SK-N-SH treated with all-trans-retinoic acid at 6 μM for 48 hours (cell line): ENCODE measurements around the gene IL17REL.

Experiments
- ATAC-seq: fragments of 200-7000 bp; cut with Tn5 transposase; 3 replicates; pipeline ENCODE4 v1.9.1; 2020; ENCODE audit warnings: mild to moderate bottlenecking, moderate library complexity
- ARNTL ChIP-seq: fragments of 450-650 bp; formaldehyde crosslinking; IDR thresholded peaks from 2 replicates; pipeline ENCODE4 v1.5.0; 2020; ENCODE audit warnings: low read depth, mild to moderate bottlenecking, moderate library complexity, borderline replicate concordance
- BACH2 ChIP-seq: fragments of 250-450 bp; sonication (Bioruptor Pico); IDR thresholded peaks from 2 replicates; pipeline ENCODE4 v1.9.0; 2021; ENCODE audit warnings: mild to moderate bottlenecking, borderline replicate concordance
- CSDC2 ChIP-seq: fragments of 250-450 bp; sonication (Bioruptor Pico); IDR thresholded peaks from 2 replicates; pipeline ENCODE4 v1.5.0; 2020; ENCODE audit warnings: mild to moderate bottlenecking, moderate library complexity
- ESRRG ChIP-seq: fragments of 250-450 bp; sonication (Bioruptor Pico); IDR thresholded peaks from 2 replicates; pipeline ENCODE4 v1.6.1; 2021; ENCODE audit warnings: mild to moderate bottlenecking
- GLIS3 ChIP-seq: fragments of 250-450 bp; sonication (Bioruptor Pico); IDR thresholded peaks from 2 replicates; pipeline ENCODE4 v1.5.0; 2020; ENCODE audit warnings: mild to moderate bottlenecking, moderate library complexity
- ISL1 ChIP-seq: fragments of 250-450 bp; sonication (Bioruptor Pico); IDR thresholded peaks from 2 replicates; pipeline ENCODE4 v2.1.2; 2022; ENCODE audit warnings: mild to moderate bottlenecking, moderate library complexity
- OSR1 ChIP-seq: fragments of 250-450 bp; sonication (Bioruptor Pico); IDR thresholded peaks from 2 replicates; pipeline ENCODE4 v1.8.0; 2022; ENCODE audit warnings: moderate library complexity, mild to moderate bottlenecking, inconsistent platforms
- PPARA ChIP-seq: fragments of 250-450 bp; sonication (Bioruptor Pico); IDR thresholded peaks from 2 replicates; pipeline ENCODE4 v1.5.0; 2020; ENCODE audit warnings: mild to moderate bottlenecking, borderline replicate concordance
- RARB ChIP-seq: fragments of 250-450 bp; sonication (Bioruptor Pico); IDR thresholded peaks from 2 replicates; pipeline ENCODE4 v1.8.0; 2021; ENCODE audit warnings: mild to moderate bottlenecking, moderate library complexity
- TCF4 ChIP-seq: fragments of 250-450 bp; sonication (Bioruptor Pico); IDR thresholded peaks from 2 replicates; pipeline ENCODE4 v1.8.0; 2021; ENCODE audit warnings: mild to moderate bottlenecking, moderate library complexity, borderline replicate concordance
- TOX ChIP-seq: fragments of 250-450 bp; sonication (Bioruptor Pico); IDR thresholded peaks from 2 replicates; pipeline ENCODE4 v1.8.0; 2021; ENCODE audit warnings: mild to moderate bottlenecking, moderate library complexity, borderline replicate concordance
- ZC3H10 ChIP-seq: fragments of 250-450 bp; sonication (Bioruptor Pico); IDR thresholded peaks from 2 replicates; pipeline ENCODE4 v1.5.1; 2021; ENCODE audit warnings: mild to moderate bottlenecking, moderate library complexity
- ZFP30 ChIP-seq: fragments of 450-650 bp; formaldehyde crosslinking; IDR thresholded peaks from 2 replicates; pipeline ENCODE4 v1.5.0; 2022; ENCODE audit warnings: mild to moderate bottlenecking, moderate library complexity
- ZNF565 ChIP-seq: fragments of 450-650 bp; formaldehyde crosslinking; conservative IDR thresholded peaks from 2 replicates; pipeline ENCODE4 v1.5.0; 2020; ENCODE audit warnings: low read depth, mild to moderate bottlenecking, moderate library complexity
- ZNF70 ChIP-seq: fragments of 450-650 bp; formaldehyde crosslinking; IDR thresholded peaks from 2 replicates; pipeline ENCODE4 v1.5.0; 2020; ENCODE audit warnings: mild to moderate bottlenecking, moderate library complexity
- ZNF8 ChIP-seq: fragments of 450-650 bp; formaldehyde crosslinking; IDR thresholded peaks from 2 replicates; pipeline ENCODE4 v1.5.0; 2020; ENCODE audit warnings: mild to moderate bottlenecking, moderate library complexity
- TF ChIP-seq, protein P1 (sequence below): fragments of 250-450 bp; sonication (Bioruptor Pico); IDR thresholded peaks from 2 replicates; pipeline ENCODE4 v1.8.0; 2021; ENCODE audit warnings: low read depth, mild to moderate bottlenecking, moderate library complexity, borderline replicate concordance
- TF ChIP-seq, protein P2 (sequence below): fragments of 250-450 bp; sonication (Bioruptor Pico); IDR thresholded peaks from 2 replicates; pipeline ENCODE4 v1.8.0; 2020; ENCODE audit warnings: mild to moderate bottlenecking, moderate library complexity, borderline replicate concordance
- TF ChIP-seq, protein P3 (sequence below): fragments of 250-450 bp; sonication (Bioruptor Pico); IDR thresholded peaks from 2 replicates; pipeline ENCODE4 v1.5.1; 2020; ENCODE audit warnings: low read depth, mild to moderate bottlenecking, moderate library complexity
- TF ChIP-seq, protein P4 (sequence below): fragments of 250-450 bp; sonication (Bioruptor Pico); IDR thresholded peaks from 2 replicates; pipeline ENCODE4 v1.5.0; 2020; ENCODE audit warnings: mild to moderate bottlenecking, moderate library complexity
- TF ChIP-seq, protein P5 (sequence below): fragments of 250-450 bp; sonication (Bioruptor Pico); IDR thresholded peaks from 2 replicates; pipeline ENCODE4 v1.5.1; 2021; ENCODE audit warnings: mild to moderate bottlenecking, moderate library complexity

The IL17REL gene

DNA sequence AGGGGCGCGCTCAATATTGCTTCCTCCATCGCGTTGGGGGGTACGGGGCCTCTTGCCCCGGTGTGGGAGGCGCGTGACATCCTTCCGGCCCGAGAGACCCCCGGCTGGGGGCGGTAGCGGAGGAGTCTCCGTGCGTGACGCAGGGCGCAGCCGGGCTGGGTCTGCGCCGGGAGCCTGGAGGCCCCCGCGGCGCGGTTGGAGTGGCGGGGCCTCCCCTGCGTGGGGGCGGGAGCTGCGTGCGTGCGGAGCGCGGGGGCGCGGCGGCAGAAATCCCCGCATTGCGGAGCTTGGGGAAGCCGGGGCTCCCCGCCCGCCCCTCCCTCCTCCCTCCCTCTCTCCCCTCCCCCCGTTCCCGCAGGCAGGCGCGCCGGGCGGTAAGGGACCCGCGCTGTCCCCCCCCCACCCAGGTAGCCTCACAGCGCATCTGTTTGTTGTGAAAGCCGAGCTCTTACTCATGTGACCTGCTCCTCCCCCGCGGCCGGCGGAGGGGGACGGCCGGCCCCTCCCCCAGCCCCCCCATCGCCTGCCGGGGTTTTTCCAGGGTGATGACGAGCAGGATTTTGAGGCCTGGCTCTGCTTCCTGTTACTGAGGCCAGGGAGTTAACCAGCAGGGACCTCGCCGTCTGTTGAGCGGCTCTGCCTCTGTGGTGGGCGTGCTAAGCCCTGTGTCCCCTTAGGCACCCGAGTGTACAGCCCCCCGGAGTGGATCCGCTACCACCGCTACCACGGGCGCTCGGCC, 50.4 kb downstream of the IL17REL start (continued):
- TF ChIP-seq ESRRG (CRISPR knock-in tag): no peak

DNA sequence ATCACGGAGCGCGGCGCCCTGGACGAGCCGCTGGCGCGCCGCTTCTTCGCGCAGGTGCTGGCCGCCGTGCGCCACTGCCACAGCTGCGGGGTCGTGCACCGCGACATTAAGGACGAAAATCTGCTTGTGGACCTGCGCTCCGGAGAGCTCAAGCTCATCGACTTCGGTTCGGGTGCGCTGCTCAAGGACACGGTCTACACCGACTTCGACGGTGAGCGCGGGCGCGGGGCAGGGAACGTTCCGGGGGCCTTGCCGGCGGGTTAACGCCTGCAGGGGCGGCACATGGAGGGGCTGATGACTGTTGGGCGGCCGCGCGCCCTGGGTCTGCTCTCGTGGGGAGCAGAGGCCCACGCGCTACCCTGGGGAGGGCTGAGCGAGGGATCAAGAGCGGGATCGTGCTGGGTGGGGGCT, 51.0 kb downstream of the IL17REL start:
- TF ChIP-seq TCF4: no peak
- no peak for TF ChIP-seq GLIS3 (CRISPR knock-in tag)
- TF ChIP-seq OSR1 (CRISPR knock-in tag): no peak
- no peak for TF ChIP-seq ISL1 (CRISPR knock-in tag)
- no peak for TF ChIP-seq ZNF70
- no peak for TF ChIP-seq ARNTL (CRISPR knock-in tag)
- TF ChIP-seq ZNF565 (CRISPR knock-in tag): no peak
- no peak for TF ChIP-seq BACH2
- TF ChIP-seq, protein P1, sequence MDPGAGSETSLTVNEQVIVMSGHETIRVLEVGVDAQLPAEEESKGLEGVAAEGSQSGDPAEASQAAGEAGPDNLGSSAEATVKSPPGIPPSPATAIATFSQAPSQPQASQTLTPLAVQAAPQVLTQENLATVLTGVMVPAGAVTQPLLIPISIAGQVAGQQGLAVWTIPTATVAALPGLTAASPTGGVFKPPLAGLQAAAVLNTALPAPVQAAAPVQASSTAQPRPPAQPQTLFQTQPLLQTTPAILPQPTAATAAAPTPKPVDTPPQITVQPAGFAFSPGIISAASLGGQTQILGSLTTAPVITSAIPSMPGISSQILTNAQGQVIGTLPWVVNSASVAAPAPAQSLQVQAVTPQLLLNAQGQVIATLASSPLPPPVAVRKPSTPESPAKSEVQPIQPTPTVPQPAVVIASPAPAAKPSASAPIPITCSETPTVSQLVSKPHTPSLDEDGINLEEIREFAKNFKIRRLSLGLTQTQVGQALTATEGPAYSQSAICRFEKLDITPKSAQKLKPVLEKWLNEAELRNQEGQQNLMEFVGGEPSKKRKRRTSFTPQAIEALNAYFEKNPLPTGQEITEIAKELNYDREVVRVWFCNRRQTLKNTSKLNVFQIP: no peak
- no peak for TF ChIP-seq CSDC2 (CRISPR knock-in tag)
- TF ChIP-seq, protein P2, sequence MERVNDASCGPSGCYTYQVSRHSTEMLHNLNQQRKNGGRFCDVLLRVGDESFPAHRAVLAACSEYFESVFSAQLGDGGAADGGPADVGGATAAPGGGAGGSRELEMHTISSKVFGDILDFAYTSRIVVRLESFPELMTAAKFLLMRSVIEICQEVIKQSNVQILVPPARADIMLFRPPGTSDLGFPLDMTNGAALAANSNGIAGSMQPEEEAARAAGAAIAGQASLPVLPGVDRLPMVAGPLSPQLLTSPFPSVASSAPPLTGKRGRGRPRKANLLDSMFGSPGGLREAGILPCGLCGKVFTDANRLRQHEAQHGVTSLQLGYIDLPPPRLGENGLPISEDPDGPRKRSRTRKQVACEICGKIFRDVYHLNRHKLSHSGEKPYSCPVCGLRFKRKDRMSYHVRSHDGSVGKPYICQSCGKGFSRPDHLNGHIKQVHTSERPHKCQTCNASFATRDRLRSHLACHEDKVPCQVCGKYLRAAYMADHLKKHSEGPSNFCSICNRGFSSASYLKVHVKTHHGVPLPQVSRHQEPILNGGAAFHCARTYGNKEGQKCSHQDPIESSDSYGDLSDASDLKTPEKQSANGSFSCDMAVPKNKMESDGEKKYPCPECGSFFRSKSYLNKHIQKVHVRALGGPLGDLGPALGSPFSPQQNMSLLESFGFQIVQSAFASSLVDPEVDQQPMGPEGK (CRISPR knock-in tag): no peak
- TF ChIP-seq, protein P3, sequence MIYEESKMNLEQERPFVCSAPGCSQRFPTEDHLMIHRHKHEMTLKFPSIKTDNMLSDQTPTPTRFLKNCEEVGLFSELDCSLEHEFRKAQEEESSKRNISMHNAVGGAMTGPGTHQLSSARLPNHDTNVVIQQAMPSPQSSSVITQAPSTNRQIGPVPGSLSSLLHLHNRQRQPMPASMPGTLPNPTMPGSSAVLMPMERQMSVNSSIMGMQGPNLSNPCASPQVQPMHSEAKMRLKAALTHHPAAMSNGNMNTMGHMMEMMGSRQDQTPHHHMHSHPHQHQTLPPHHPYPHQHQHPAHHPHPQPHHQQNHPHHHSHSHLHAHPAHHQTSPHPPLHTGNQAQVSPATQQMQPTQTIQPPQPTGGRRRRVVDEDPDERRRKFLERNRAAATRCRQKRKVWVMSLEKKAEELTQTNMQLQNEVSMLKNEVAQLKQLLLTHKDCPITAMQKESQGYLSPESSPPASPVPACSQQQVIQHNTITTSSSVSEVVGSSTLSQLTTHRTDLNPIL (CRISPR knock-in tag): no peak
- no peak for TF ChIP-seq RARB (CRISPR knock-in tag)
- no peak for TF ChIP-seq ZC3H10 (CRISPR knock-in tag)
- ATAC-seq: no peak

DNA sequence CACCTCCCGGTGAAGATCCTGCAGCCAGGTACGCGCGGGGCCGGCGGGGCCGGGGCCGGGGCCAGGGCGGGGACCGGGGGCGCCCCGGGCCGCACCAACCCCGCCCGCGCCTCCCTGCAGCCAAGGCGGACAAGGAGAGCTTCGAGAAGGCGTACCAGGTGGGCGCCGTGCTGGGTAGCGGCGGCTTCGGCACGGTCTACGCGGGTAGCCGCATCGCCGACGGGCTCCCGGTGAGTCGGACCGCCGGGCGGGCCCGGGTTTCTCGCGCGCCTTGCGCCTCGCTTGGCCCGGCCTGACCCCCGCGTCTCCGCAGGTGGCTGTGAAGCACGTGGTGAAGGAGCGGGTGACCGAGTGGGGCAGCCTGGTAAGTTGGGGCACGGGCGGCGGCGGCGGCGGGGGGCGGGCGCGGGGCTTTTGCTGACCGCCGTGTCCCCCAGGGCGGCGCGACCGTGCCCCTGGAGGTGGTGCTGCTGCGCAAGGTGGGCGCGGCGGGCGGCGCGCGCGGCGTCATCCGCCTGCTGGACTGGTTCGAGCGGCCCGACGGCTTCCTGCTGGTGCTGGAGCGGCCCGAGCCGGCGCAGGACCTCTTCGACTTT, 51.5 kb downstream of the IL17REL start:
- TF ChIP-seq PPARA (CRISPR knock-in tag): no peak
- TF ChIP-seq, protein P1: no peak
- TF ChIP-seq TOX: no peak
- no peak for TF ChIP-seq ZNF565 (CRISPR knock-in tag)
- TF ChIP-seq, protein P2 (CRISPR knock-in tag): no peak
- no peak for TF ChIP-seq ZFP30
- TF ChIP-seq, protein P4, sequence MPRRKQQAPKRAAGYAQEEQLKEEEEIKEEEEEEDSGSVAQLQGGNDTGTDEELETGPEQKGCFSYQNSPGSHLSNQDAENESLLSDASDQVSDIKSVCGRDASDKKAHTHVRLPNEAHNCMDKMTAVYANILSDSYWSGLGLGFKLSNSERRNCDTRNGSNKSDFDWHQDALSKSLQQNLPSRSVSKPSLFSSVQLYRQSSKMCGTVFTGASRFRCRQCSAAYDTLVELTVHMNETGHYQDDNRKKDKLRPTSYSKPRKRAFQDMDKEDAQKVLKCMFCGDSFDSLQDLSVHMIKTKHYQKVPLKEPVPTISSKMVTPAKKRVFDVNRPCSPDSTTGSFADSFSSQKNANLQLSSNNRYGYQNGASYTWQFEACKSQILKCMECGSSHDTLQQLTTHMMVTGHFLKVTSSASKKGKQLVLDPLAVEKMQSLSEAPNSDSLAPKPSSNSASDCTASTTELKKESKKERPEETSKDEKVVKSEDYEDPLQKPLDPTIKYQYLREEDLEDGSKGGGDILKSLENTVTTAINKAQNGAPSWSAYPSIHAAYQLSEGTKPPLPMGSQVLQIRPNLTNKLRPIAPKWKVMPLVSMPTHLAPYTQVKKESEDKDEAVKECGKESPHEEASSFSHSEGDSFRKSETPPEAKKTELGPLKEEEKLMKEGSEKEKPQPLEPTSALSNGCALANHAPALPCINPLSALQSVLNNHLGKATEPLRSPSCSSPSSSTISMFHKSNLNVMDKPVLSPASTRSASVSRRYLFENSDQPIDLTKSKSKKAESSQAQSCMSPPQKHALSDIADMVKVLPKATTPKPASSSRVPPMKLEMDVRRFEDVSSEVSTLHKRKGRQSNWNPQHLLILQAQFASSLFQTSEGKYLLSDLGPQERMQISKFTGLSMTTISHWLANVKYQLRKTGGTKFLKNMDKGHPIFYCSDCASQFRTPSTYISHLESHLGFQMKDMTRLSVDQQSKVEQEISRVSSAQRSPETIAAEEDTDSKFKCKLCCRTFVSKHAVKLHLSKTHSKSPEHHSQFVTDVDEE (CRISPR knock-in tag): no peak
- TF ChIP-seq BACH2: no peak
- no peak for TF ChIP-seq ZC3H10 (CRISPR knock-in tag)
- TF ChIP-seq ZNF8 (CRISPR knock-in tag): no peak
- TF ChIP-seq TCF4: no peak
- TF ChIP-seq RARB (CRISPR knock-in tag): no peak
- TF ChIP-seq, protein P3 (CRISPR knock-in tag): no peak
- TF ChIP-seq, protein P5, sequence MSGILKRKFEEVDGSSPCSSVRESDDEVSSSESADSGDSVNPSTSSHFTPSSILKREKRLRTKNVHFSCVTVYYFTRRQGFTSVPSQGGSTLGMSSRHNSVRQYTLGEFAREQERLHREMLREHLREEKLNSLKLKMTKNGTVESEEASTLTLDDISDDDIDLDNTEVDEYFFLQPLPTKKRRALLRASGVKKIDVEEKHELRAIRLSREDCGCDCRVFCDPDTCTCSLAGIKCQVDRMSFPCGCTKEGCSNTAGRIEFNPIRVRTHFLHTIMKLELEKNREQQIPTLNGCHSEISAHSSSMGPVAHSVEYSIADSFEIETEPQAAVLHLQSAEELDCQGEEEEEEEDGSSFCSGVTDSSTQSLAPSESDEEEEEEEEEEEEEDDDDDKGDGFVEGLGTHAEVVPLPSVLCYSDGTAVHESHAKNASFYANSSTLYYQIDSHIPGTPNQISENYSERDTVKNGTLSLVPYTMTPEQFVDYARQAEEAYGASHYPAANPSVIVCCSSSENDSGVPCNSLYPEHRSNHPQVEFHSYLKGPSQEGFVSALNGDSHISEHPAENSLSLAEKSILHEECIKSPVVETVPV: no peak
- no peak for TF ChIP-seq ARNTL (CRISPR knock-in tag)
- no peak for TF ChIP-seq ISL1 (CRISPR knock-in tag)
- TF ChIP-seq CSDC2 (CRISPR knock-in tag): no peak
- TF ChIP-seq OSR1 (CRISPR knock-in tag): no peak
- no peak for ATAC-seq
